Heart left ventricle (tissue), 16 donors: Measurements from ENCODE around the gene FAM124A. TPM values are rescaled to one million over a fixed set of nuclear protein-coding genes. Genes with fewer than 3 reads are reported as not detected.

Experiments
- ATAC-seq, 4 donors: fragments of 200-7000 bp; cut with Tn5 transposase; one replicate each; pipeline ENCODE4 v1.9.1; 2020 to 2022; ENCODE audit warnings: moderate library complexity in 4 of 4, mild to moderate bottlenecking in 3 of 4, moderate number of reproducible peaks in 1 of 4
- DNase-seq, 5 donors: peaks; one replicate each; pipeline ENCODE4 v3.0.0-alpha.2; 2020
- H3K27ac ChIP-seq, 12 donors: fragments of 200-600 bp; sonication (generic) in 4 of 12; one replicate each; pipeline versions ENCODE4 v1.5.0 to v1.8.0; 2016 to 2022; ENCODE audit warnings: mild to moderate bottlenecking in 2 of 12
- H3K27me3 ChIP-seq, 9 donors: fragments of 200-600 bp; sonication (generic) in 2 of 9; one replicate each; pipeline versions ENCODE4 v1.5.1 to v1.8.0; 2016 to 2022; ENCODE audit warnings: mild to moderate bottlenecking in 3 of 9
- H3K36me3 ChIP-seq, 9 donors: fragments of 200-600 bp; sonication (generic) in 2 of 9; one replicate each; pipeline versions ENCODE4 v1.5.0 to v1.8.0; 2018 to 2022; ENCODE audit warnings: mild to moderate bottlenecking in 2 of 9
- H3K4me1 ChIP-seq, 12 donors: fragments of 200-600 bp; sonication (generic) in 4 of 12; one replicate each; pipeline versions ENCODE4 v1.5.0 to v1.8.0; 2016 to 2022; ENCODE audit warnings: mild to moderate bottlenecking in 3 of 12
- H3K4me3 ChIP-seq, 12 donors: fragments of 200-600 bp; sonication (generic) in 4 of 12; one replicate each; pipeline versions ENCODE4 v1.5.0 to v1.8.0; 2017 to 2022; ENCODE audit warnings: mild to moderate bottlenecking in 9 of 12, moderate library complexity in 4 of 12
- H3K9me3 ChIP-seq, 12 donors: fragments of 200-600 bp; sonication (generic) in 4 of 12; one replicate each; pipeline versions ENCODE4 v1.5.0 to v1.8.0; 2016 to 2022; ENCODE audit warnings: mild to moderate bottlenecking in 1 of 12
- POLR2A ChIP-seq, 2 donors: fragments of 450-650 bp; IDR thresholded peaks; one replicate each; pipeline ENCODE4 v1.6.1; 2017; ENCODE audit warnings: antibody characterized with exemption in 2 of 2, mild to moderate bottlenecking in 2 of 2, moderate library complexity in 2 of 2
- WGBS, 4 donors: extraction: QIAGEN DNeasy Blood & Tissue Kit in 2 of 4; methylation state at CpG; one replicate each; pipeline versions ENCODE4 v1.1.5 to v1.1.7; 2013 to 2018; 5-methylcytosine and 5-hydroxymethylcytosine counted together
- intact Hi-C, 10 donors: fragments of 100-400 bp; cut with DNase I; formaldehyde crosslinking; loops; one replicate each; pipeline versions ENCODE4 v1.11.1 to v1.14.2; 2022
- polyA plus RNA-seq, 2 donors: library from polyadenylated mRNA; stranded (reverse); fragments of 200-250 nt; gene quantifications; one replicate each; pipeline ENCODE4 v1.2.3, GENCODE V29; 2013
- total RNA-seq, 9 donors: library from RNA; depleted of rRNA in 2 of 9; stranded (reverse); fragments of >200 nt in 2 of 9; fragmentation: NEBNext Ultra II Directional in 3 of 9; extraction: Animal tissue kit (Norgen Biotek cat#: 25700) in 3 of 9; gene quantifications; one replicate each; pipeline versions ENCODE4 v1.1.0 to v1.2.4, GENCODE V29; 2016 to 2023
- TF ChIP-seq, protein P1 (sequence below), 12 donors: fragments of 200-600 bp; sonication (generic) in 4 of 12; IDR thresholded peaks; one replicate each; pipeline versions ENCODE4 v1.5.0 to v1.8.0; 2018 to 2022; ENCODE audit warnings: antibody characterized with exemption in 12 of 12, mild to moderate bottlenecking in 5 of 12
- donor health status: ischemic (EF 13 %, LVEDD 7.1; RV severe dilation, severe dysfunction).
- donor health status: healthy with polysubstance abuse.
- donor health status: DM: no; HTN: yes; CAD: no.
- donor health status: DM: no; HTN: no; CAD: no.
- donor health status: ischemic (EF 25% LVEDD 6.9; RV normal size, moderate dysfunction).
- donor health status: ischemic (EF 25% LVEDD 5.7; RV mildly dilated, moderate dysfunction).
- donor health status: healthy.
- donor health status: DM: yes; HTN: yes; CAD: no.
- donor health status: ischemic (EF 35%, LVEDD 5.7; RV mildly dilated, moderate dysfunction).
- donor health status: nonischemic (EF 11% LVEDD 7.7; RV severe dilation, severe dysfunction).
- donor health status: DM: yes; HTN: yes; CAD: no.
- donor health status: PGD.
- donor health status: ischemic (EF 29% LVEDD 5.4; RV normal size, mild dysfunction).
- donor health status: nonischemic (EF 23%, LVEDD 6.1; RV moderate dilation, normal function).

Gene FAM124A
- total and polyA plus RNA-seq, 11 donors = 4.1 to 16.8 (median 6.9) TPM

DNA sequence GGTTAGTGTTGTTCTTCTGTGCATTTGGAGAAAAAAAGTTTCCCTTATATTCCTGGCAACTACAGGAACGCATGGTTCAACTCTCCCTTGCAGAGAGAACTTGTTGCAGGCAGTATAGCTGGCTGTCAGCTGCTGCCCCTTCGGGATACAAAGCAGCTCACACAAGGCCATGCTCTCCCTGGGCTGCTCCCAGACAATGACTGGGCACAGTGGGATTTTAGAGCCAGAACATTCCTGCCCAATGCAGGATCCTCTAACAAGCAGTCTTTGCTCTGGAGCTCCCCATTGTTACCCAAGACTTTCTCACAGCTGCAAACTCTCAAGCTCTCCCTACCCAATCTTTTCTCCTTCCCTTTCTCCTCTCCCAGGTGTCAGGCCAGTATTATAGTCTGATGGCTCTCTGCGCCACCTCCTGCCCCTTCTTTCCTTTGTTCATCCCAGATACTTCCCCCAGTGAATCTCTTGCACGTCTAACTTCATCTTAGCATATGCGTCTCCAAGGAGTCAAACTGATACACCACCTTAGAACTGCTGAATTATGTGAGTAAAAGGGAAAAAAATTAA lies 89.8 kb downstream of the FAM124A start:
- Histone ChIP-seq H3K27ac (no peak overlapping the region), H3K36me3 (no peaks in the 10 kb centered on the region), H3K4me1 (peaks cover 0 to 6% (median 0%) of the 10 kb centered on the region in 12 donors), H3K9me3 (no peaks in the 10 kb centered on the region), H3K27me3 (no peaks in the 10 kb centered on the region), H3K4me3 (no peak overlapping the region)
- 88 to 96% (median 91%) methylated on average over 5 of the region's 5 CpGs for WGBS, 4 donors
- DNase-seq (no peak), ATAC-seq (no peak)
- TF ChIP-seq, protein P1, sequence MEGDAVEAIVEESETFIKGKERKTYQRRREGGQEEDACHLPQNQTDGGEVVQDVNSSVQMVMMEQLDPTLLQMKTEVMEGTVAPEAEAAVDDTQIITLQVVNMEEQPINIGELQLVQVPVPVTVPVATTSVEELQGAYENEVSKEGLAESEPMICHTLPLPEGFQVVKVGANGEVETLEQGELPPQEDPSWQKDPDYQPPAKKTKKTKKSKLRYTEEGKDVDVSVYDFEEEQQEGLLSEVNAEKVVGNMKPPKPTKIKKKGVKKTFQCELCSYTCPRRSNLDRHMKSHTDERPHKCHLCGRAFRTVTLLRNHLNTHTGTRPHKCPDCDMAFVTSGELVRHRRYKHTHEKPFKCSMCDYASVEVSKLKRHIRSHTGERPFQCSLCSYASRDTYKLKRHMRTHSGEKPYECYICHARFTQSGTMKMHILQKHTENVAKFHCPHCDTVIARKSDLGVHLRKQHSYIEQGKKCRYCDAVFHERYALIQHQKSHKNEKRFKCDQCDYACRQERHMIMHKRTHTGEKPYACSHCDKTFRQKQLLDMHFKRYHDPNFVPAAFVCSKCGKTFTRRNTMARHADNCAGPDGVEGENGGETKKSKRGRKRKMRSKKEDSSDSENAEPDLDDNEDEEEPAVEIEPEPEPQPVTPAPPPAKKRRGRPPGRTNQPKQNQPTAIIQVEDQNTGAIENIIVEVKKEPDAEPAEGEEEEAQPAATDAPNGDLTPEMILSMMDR (IDR thresholded peaks at IDR 0.05) = no peak
- TF ChIP-seq POLR2A (IDR thresholded peaks at IDR 0.05) = no peak
- intact Hi-C loops = no loop called here

DNA sequence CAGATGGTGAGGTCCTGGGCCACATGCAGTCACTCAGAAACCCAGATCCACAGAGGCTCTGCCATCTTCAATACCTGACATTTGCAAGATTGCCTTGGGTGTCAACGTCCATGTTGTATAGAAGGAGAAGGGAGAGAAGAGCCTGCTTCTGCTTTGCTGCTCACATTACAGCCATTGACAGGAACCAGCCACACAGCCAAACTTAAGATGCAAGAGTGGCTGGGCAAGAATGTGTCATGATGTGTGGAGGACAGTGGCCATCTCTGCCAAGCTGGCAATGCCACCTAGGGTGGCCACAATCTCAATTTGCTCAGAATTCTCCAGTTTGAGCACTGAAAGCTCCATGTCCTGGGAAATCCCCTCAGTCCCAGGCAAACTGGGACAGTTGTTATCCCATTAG lies 91.4 kb downstream of the FAM124A start:
- no peak for TF ChIP-seq POLR2A (IDR thresholded peaks at IDR 0.05)
- TF ChIP-seq, protein P1 (IDR thresholded peaks at IDR 0.05) = no peak
- intact Hi-C loops = no loop called here
- DNase-seq (no peak), ATAC-seq (peak in 2 of 4 donors; percentile 30 to 80)
- 47 to 68% (median 55%) methylated on average over 1 of the region's 1 CpG for WGBS, 4 donors
- H3K36me3 ChIP-seq = no peaks in the 10 kb centered on the region
- peaks cover 0 to 6% (median 0%) of the 10 kb centered on the region in 12 donors for H3K4me1 ChIP-seq
- no peaks in the 10 kb centered on the region for H3K9me3 ChIP-seq
- H3K27ac ChIP-seq = no peak overlapping the region
- H3K27me3 ChIP-seq = no peaks in the 10 kb centered on the region
- H3K4me3 ChIP-seq = no peak overlapping the region

DNA sequence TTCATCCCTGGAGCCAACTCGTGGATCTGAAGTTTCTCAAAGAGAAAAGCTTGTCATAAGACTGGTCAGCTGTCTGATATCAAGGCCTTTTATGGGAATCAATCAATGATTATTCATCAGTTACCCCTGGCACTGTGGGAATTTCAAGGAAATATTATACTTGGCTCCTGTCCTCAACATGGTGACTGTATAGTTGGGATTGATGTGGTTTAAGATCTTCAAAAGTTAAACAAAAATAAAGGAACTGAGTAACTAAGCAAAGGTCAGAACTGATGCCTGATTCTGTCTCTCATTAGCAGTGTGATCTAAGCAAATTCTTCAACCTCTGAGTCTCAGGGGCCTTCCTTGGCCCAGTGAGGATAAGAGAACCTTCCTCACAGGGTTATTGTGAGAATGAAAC lies 95.1 kb downstream of the FAM124A start:
- H3K4me1 ChIP-seq = peaks cover 0 to 6% (median 0%) of the 10 kb centered on the region in 12 donors
- H3K9me3 ChIP-seq = no peaks in the 10 kb centered on the region
- ATAC-seq (no peak), DNase-seq (no peak)
- intact Hi-C loops = no loop called here
- no peak overlapping the region for H3K27ac ChIP-seq
- no peaks in the 10 kb centered on the region for H3K36me3 ChIP-seq
- WGBS, 4 donors = 83 to 100% (median 85%) methylated on average over 1 of the region's 1 CpG
- no peaks in the 10 kb centered on the region for H3K27me3 ChIP-seq
- H3K4me3 ChIP-seq = no peak overlapping the region
- TF ChIP-seq, protein P1 (IDR thresholded peaks at IDR 0.05) = no peak
- no peak for TF ChIP-seq POLR2A (IDR thresholded peaks at IDR 0.05)

DNA sequence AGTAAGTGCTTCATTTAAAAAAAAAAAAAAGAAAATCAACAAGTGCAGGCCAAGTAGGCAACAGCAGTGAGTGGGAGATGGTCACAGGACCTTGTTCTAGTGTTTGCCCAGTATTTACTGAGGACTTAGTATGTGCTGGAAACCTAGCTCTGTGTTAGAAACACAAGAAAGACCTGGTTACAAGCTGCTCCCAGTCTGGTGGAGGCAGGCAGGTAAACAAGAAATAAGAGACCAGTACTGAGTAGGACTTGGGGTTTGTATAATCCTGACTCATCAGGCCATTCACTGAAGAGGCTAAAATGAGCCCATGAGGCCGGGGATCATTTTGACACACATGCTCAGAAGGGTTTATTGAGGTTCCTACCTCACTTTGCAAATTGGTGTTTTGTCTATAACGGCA lies 95.8 kb downstream of the FAM124A start:
- no peaks in the 10 kb centered on the region for H3K36me3 ChIP-seq
- no peaks in the 10 kb centered on the region for H3K9me3 ChIP-seq
- peaks cover 0 to 6% (median 0%) of the 10 kb centered on the region in 12 donors for H3K4me1 ChIP-seq
- H3K27ac ChIP-seq = no peak overlapping the region
- ATAC-seq (no peak), DNase-seq (no peak)
- intact Hi-C loops = no loop called here
- WGBS, 4 donors = 94 to 98% (median 97%) methylated on average over 2 of the region's 2 CpGs
- no peaks in the 10 kb centered on the region for H3K27me3 ChIP-seq
- TF ChIP-seq, protein P1 (IDR thresholded peaks at IDR 0.05) = no peak
- no peak for TF ChIP-seq POLR2A (IDR thresholded peaks at IDR 0.05)
- H3K4me3 ChIP-seq = no peak overlapping the region
